Gastrocnemius medialis (tissue), 4 donors: Measurements from ENCODE around the gene PCDHB6.
"Not testable (repeated sequence)": the region's sequence is repeated elsewhere in the genome, so short reads cannot be mapped to it uniquely, and the experiment has no call there.

Experiments
- CTCF ChIP-seq, 5 experiments: fragments of 450-650 bp in 3 of 5; fragments of 200-600 bp in 2 of 5; sonication (generic) in 2 of 5; IDR thresholded peaks in 4 of 5; conservative IDR thresholded peaks in 1 of 5; 1 replicate in 4 of 5; 2 replicates in 1 of 5; pipeline ENCODE4 v1.5.1; 2016 to 2019; ENCODE audit warnings: antibody characterized with exemption in 5 of 5, mild to moderate bottlenecking in 3 of 5, moderate library complexity in 3 of 5
- POLR2A ChIP-seq, 2 donors: fragments of 450-650 bp; IDR thresholded peaks; one replicate each; pipeline ENCODE4 v1.6.1; 2017; ENCODE audit warnings: antibody characterized with exemption in 2 of 2, mild to moderate bottlenecking in 2 of 2, moderate library complexity in 2 of 2

GRCh38 chr5:141102471-141102870, 47.4 kb upstream of the PCDHB6 start:
- TF ChIP-seq CTCF (IDR thresholded peaks at IDR 0.05 in 4 of 5, conservative IDR thresholded peaks at IDR 0.05 in 1 of 5); POLR2A (IDR thresholded peaks at IDR 0.05): not testable (repeated sequence)
